ENCODE measurements around the gene PDPR.
"Not testable (repeated sequence)": the region's sequence is repeated elsewhere in the genome, so short reads cannot be mapped to it uniquely, and the experiment has no call there.

DNA sequence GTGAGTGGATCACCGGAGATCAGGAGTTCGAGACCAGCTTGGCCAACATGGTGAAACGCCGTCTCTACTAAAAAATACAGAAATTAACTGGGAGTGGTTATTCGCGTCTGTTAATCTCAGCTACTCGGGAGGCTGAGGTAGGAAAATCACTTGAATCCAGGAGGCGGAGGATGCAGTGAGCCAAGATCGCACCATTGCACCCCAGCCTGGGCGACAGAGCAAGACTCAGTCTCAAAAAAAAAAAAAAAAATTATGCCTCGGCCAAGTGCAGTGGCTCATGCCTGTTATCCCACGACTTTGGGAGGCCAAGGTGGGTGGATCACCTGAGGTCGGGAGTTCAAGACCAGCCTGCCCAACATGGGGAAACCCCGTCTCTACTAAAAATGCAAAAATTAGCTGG lies 9.7 kb downstream of the PDPR start:
- not testable (repeated sequence) for TF ChIP-seq CTCF, POLR2A (IDR thresholded peaks at IDR 0.05)

Data from thyroid gland (tissue), 4 donors.